Lung (tissue), 12 donors: ENCODE measurements around the gene IFIT2. TPM values are rescaled to one million over a fixed set of nuclear protein-coding genes. Genes with fewer than 3 reads are reported as not detected.

Source experiments
- ATAC-seq: fragments of 200-7000 bp; cut with Tn5 transposase; one replicate; pipeline ENCODE4 v1.9.1; 2020; ENCODE audit warnings: moderate number of reproducible peaks; ENCODE audit not compliant: insufficient read depth, low FRiP score
- DNase-seq, 3 donors: peaks; one replicate each; pipeline ENCODE4 v3.0.0-alpha.2; 2013 to 2017
- H3K27ac ChIP-seq, 2 donors: one replicate each; pipeline ENCODE4 v1.5.1; 2013; ENCODE audit warnings: mild to moderate bottlenecking in 2 of 2, moderate library complexity in 2 of 2, control low read depth in 1 of 2, inconsistent platforms in 1 of 2, low read depth in 1 of 2, low read length in 1 of 2
- H3K27me3 ChIP-seq, 3 donors: one replicate each; pipeline ENCODE4 v1.5.1; 2013; ENCODE audit warnings: low read length in 2 of 3; ENCODE audit not compliant: control insufficient read depth in 3 of 3, insufficient read depth in 3 of 3
- H3K36me3 ChIP-seq, 4 donors: one replicate each; pipeline ENCODE4 v1.5.1; 2013; ENCODE audit warnings: low read length in 4 of 4, mild to moderate bottlenecking in 1 of 4, moderate library complexity in 1 of 4; ENCODE audit not compliant: control insufficient read depth in 4 of 4, insufficient read depth in 4 of 4
- H3K4me1 ChIP-seq, 5 donors: one replicate each; pipeline ENCODE4 v1.5.1; 2013; ENCODE audit warnings: low read length in 5 of 5, mild to moderate bottlenecking in 2 of 5, moderate library complexity in 1 of 5; ENCODE audit not compliant: control insufficient read depth in 5 of 5, insufficient read depth in 5 of 5
- H3K4me3 ChIP-seq: one replicate; pipeline ENCODE4 v1.5.1; 2013; ENCODE audit warnings: mild to moderate bottlenecking, control low read depth, moderate library complexity
- H3K9ac ChIP-seq, 2 donors: one replicate each; pipeline ENCODE4 v1.5.1; 2013; ENCODE audit warnings: low read length in 2 of 2, control low read depth in 1 of 2; ENCODE audit not compliant: insufficient read depth in 1 of 2
- H3K9me3 ChIP-seq, 4 donors: one replicate each; pipeline ENCODE4 v1.5.1; 2013; ENCODE audit warnings: low read length in 3 of 4, mild to moderate bottlenecking in 1 of 4, moderate library complexity in 1 of 4; ENCODE audit not compliant: control insufficient read depth in 4 of 4, insufficient read depth in 3 of 4
- WGBS, 2 donors: extraction: QIAGEN DNeasy Blood & Tissue Kit; methylation state at CpG; one replicate each; pipeline ENCODE4 v1.1.7; 2013; 5-methylcytosine and 5-hydroxymethylcytosine counted together
- polyA plus RNA-seq, 2 donors: library from polyadenylated mRNA; stranded (reverse); fragments of 200-250 nt; gene quantifications; one replicate each; pipeline ENCODE4 v1.2.1, GENCODE V29; 2013
- total RNA-seq, 2 donors: library from RNA; depleted of rRNA in 1 of 2; stranded (reverse); fragments of >200 nt in 1 of 2; gene quantifications; one replicate each; pipeline ENCODE4 v1.2.1, GENCODE V29; 2014 to 2021
- TF ChIP-seq, protein P1 (sequence below): IDR thresholded peaks from 2 replicates; pipeline ENCODE4 v1.5.1; 2012; ENCODE audit warnings: mild to moderate bottlenecking; ENCODE audit errors: control extremely low read depth, extremely low read depth
- donor health status: control.
- donor health status: control.
- donor health status: Bipolar disorder and iron deficiency.
- donor health status: healthy.
- donor health status: DM: yes; HTN: yes; CAD: no.

IFIT2 gene
- total and polyA plus RNA-seq, 4 donors: 8.1 to 17.8 (median 14.1) TPM

DNA sequence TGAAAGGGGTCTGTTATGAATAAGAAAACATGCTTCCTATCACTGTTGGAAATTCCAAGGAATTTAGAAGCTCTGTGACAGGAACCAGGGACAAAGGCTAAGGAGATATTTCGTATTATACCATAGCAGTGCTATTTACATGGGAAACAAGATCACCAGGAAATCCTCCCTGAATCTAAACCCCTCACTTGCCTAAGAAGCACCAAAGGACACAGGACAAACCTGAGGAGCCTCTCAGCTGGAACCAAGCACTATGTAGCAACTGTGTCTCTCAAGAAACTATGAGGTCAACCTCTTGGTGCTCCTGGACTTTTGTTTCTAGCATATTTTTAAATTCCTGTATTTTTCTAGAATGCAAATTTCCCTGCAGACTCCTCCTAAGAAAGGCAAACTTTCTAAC is 55.2 kb downstream of the IFIT2 start:
- Histone ChIP-seq H3K27ac (no peak overlapping the region), H3K36me3 (peaks cover 0 to 2% (median 0%) of the 10 kb centered on the region in 4 donors), H3K9me3 (no peaks in the 10 kb centered on the region), H3K27me3 (no peaks in the 10 kb centered on the region), H3K4me1 (peaks cover 0 to 25% (median 4%) of the 10 kb centered on the region in 5 donors), H3K9ac (no peak overlapping the region), H3K4me3 (no peak overlapping the region)
- no peak for DNase-seq
- TF ChIP-seq, protein P1, sequence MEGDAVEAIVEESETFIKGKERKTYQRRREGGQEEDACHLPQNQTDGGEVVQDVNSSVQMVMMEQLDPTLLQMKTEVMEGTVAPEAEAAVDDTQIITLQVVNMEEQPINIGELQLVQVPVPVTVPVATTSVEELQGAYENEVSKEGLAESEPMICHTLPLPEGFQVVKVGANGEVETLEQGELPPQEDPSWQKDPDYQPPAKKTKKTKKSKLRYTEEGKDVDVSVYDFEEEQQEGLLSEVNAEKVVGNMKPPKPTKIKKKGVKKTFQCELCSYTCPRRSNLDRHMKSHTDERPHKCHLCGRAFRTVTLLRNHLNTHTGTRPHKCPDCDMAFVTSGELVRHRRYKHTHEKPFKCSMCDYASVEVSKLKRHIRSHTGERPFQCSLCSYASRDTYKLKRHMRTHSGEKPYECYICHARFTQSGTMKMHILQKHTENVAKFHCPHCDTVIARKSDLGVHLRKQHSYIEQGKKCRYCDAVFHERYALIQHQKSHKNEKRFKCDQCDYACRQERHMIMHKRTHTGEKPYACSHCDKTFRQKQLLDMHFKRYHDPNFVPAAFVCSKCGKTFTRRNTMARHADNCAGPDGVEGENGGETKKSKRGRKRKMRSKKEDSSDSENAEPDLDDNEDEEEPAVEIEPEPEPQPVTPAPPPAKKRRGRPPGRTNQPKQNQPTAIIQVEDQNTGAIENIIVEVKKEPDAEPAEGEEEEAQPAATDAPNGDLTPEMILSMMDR: no peak
- WGBS, 2 donors: 62 to 79% methylated on average over 1 of the region's 1 CpG
- ATAC-seq: no peak

DNA sequence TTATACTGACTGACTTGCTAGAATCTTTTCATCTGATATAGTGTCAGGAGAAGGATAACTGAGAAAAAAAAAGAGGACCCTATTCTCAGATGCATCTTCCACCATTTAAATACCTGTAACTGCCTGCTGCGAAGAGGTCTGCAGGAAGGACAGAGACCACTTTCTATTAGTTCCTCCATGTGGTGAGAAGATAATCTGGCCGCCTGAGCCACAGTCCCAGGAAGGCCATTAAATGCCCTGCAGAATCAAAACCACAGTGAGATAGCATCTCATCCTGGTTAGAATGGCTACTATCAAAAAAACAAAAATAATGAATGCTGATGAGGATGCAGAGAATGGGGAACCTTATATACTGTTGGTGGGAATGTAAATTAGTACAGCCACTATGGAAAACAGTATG is 56.1 kb downstream of the IFIT2 start:
- no peak overlapping the region for H3K27ac ChIP-seq
- no peaks in the 10 kb centered on the region for H3K9me3 ChIP-seq
- H3K36me3 ChIP-seq: peaks cover 0 to 2% (median 0%) of the 10 kb centered on the region in 4 donors
- peaks cover 0 to 19% (median 1%) of the 10 kb centered on the region in 5 donors for H3K4me1 ChIP-seq
- H3K4me3 ChIP-seq: no peak overlapping the region
- no peak overlapping the region for H3K9ac ChIP-seq
- TF ChIP-seq, protein P1: no peak
- no peak for DNase-seq
- H3K27me3 ChIP-seq: no peaks in the 10 kb centered on the region
- ATAC-seq: no peak
- 34 to 64% methylated on average over 2 of the region's 2 CpGs for WGBS, 2 donors

Other genes with a start within 250 kb of the IFIT2 start
- gene CH25H, start 94.7 kb upstream of the IFIT2 start, total RNA-seq: 1 to 10 TPM; 1.2 to 4.5 TPM
- 10 to 100 TPM in 1 of 2 donors, 1 to 10 TPM in 1; 3.0 to 25.2 TPM for gene CH25H, start 94.7 kb upstream of the IFIT2 start, polyA plus RNA-seq
- gene LIPA, start 50.3 kb upstream of the IFIT2 start, total RNA-seq: 100 to 1,000 TPM in 1 of 2 donors, 10 to 100 TPM in 1; 51.6 to 140 TPM
- gene LIPA, start 50.3 kb upstream of the IFIT2 start, polyA plus RNA-seq: 10 to 100 TPM; 24.0 to 91.8 TPM
- gene IFIT3, start 26.0 kb downstream of the IFIT2 start, total RNA-seq: 10 to 100 TPM; 17.3 to 27.2 TPM
- gene IFIT3, start 26.0 kb downstream of the IFIT2 start, polyA plus RNA-seq: 10 to 100 TPM; 12.6 to 47.7 TPM
- 1 to 10 TPM in 1 of 2 donors, under 1 TPM in 1; 0.21 to 3.7 TPM for gene IFIT1B, start 76.0 kb downstream of the IFIT2 start, total RNA-seq
- not detected for gene IFIT1B, start 76.0 kb downstream of the IFIT2 start, polyA plus RNA-seq
- gene IFIT1, start 90.6 kb downstream of the IFIT2 start, total RNA-seq: 10 to 100 TPM; 11.1 to 16.9 TPM
- gene IFIT1, start 90.6 kb downstream of the IFIT2 start, polyA plus RNA-seq: 10 to 100 TPM; 13.1 to 17.7 TPM
- 10 to 100 TPM; 17.7 to 21.8 TPM for gene IFIT5, start 112.5 kb downstream of the IFIT2 start, total RNA-seq
- gene IFIT5, start 112.5 kb downstream of the IFIT2 start, polyA plus RNA-seq: 10 to 100 TPM; 12.6 to 13.5 TPM
- 1 to 10 TPM; 1.8 to 4.6 TPM for gene SLC16A12, start 233.5 kb downstream of the IFIT2 start, total RNA-seq
- under 1 TPM; 0.45 to 0.75 TPM for gene SLC16A12, start 233.5 kb downstream of the IFIT2 start, polyA plus RNA-seq